ENCODE measurements around the gene CAMTA1.
"Not testable (repeated sequence)": the region's sequence is repeated elsewhere in the genome, so short reads cannot be mapped to it uniquely, and the experiment has no call there.

CAMTA1 gene

GRCh38 chr1:7705908-7706216 lies 920.6 kb downstream of the CAMTA1 start:
- no peak overlapping the region for H2AFZ ChIP-seq (ENCODE audit: low read depth, low read length, severe bottlenecking)

GRCh38 chr1:7707527-7707926 lies 922.3 kb downstream of the CAMTA1 start:
- H3K9me3 ChIP-seq (ENCODE audit: insufficient read depth, low read length): no peaks in the 10 kb centered on the region
- H3K4me3 ChIP-seq (ENCODE audit: insufficient read depth, low read length, poor library complexity, severe bottlenecking): no peak overlapping the region
- no peaks in the 10 kb centered on the region for H3K9me2 ChIP-seq (replicated peaks; ENCODE audit: insufficient read depth, low read length)
- TF ChIP-seq EZH2phosphoT487 (conservative IDR thresholded peaks at IDR 0.05; ENCODE audit: low read length): no peak
- TF ChIP-seq, protein P1, sequence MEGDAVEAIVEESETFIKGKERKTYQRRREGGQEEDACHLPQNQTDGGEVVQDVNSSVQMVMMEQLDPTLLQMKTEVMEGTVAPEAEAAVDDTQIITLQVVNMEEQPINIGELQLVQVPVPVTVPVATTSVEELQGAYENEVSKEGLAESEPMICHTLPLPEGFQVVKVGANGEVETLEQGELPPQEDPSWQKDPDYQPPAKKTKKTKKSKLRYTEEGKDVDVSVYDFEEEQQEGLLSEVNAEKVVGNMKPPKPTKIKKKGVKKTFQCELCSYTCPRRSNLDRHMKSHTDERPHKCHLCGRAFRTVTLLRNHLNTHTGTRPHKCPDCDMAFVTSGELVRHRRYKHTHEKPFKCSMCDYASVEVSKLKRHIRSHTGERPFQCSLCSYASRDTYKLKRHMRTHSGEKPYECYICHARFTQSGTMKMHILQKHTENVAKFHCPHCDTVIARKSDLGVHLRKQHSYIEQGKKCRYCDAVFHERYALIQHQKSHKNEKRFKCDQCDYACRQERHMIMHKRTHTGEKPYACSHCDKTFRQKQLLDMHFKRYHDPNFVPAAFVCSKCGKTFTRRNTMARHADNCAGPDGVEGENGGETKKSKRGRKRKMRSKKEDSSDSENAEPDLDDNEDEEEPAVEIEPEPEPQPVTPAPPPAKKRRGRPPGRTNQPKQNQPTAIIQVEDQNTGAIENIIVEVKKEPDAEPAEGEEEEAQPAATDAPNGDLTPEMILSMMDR (IDR thresholded peaks at IDR 0.05; ENCODE audit: insufficient read depth, low read length, poor library complexity, severe bottlenecking): no peak
- H3K36me3 ChIP-seq (ENCODE audit: low read length): no peaks in the 10 kb centered on the region
- H3F3A ChIP-seq (ENCODE audit: insufficient read depth): no peaks in the 10 kb centered on the region
- no peaks in the 10 kb centered on the region for H4K20me1 ChIP-seq (ENCODE audit: low read depth, low read length)
- no peak overlapping the region for H3K27ac ChIP-seq (ENCODE audit: low read depth, low read length)
- H2AFZ ChIP-seq (ENCODE audit: low read depth, low read length, severe bottlenecking): no peak overlapping the region
- no peak overlapping the region for H3K4me2 ChIP-seq (ENCODE audit: low read depth, low read length, poor library complexity, severe bottlenecking)
- no peaks in the 10 kb centered on the region for H3K27me3 ChIP-seq (ENCODE audit: low read length)
- no peaks in the 10 kb centered on the region for H3K79me2 ChIP-seq (ENCODE audit: insufficient read depth, low read length)
- no peak overlapping the region for H3K9ac ChIP-seq (ENCODE audit: low read length)

More at GRCh38 chr1:7705908-7706216, 920.6 kb downstream of the CAMTA1 start:
- Histone ChIP-seq H3K36me3 (ENCODE audit: low read length) (no peaks in the 10 kb centered on the region), H4K20me1 (ENCODE audit: low read depth, low read length) (no peaks in the 10 kb centered on the region), H3F3A (ENCODE audit: insufficient read depth) (no peaks in the 10 kb centered on the region), H3K9me3 (ENCODE audit: insufficient read depth, low read length) (no peaks in the 10 kb centered on the region), H3K9ac (ENCODE audit: low read length) (no peak overlapping the region), H3K27ac (ENCODE audit: low read depth, low read length) (no peak overlapping the region), H3K9me2 (replicated peaks; ENCODE audit: insufficient read depth, low read length) (no peaks in the 10 kb centered on the region), H3K4me2 (ENCODE audit: low read depth, low read length, poor library complexity, severe bottlenecking) (no peak overlapping the region), H3K27me3 (ENCODE audit: low read length) (no peaks in the 10 kb centered on the region), H3K79me2 (ENCODE audit: insufficient read depth, low read length) (no peaks in the 10 kb centered on the region), H3K4me3 (ENCODE audit: insufficient read depth, low read length, poor library complexity, severe bottlenecking) (no peak overlapping the region)
- TF ChIP-seq, protein P1 (IDR thresholded peaks at IDR 0.05; ENCODE audit: insufficient read depth, low read length, poor library complexity, severe bottlenecking): no peak
- TF ChIP-seq EZH2phosphoT487 (conservative IDR thresholded peaks at IDR 0.05; ENCODE audit: low read length): no peak

- not testable (repeated sequence) for H3K9me2 ChIP-seq (replicated peaks; ENCODE audit: insufficient read depth, low read length); H3K4me3 ChIP-seq (ENCODE audit: insufficient read depth, low read length, poor library complexity, severe bottlenecking); H3K36me3 ChIP-seq (ENCODE audit: low read length); H3K4me2 ChIP-seq (ENCODE audit: low read depth, low read length, poor library complexity, severe bottlenecking); H3K9ac ChIP-seq (ENCODE audit: low read length); H2AFZ ChIP-seq (ENCODE audit: low read depth, low read length, severe bottlenecking); H3K27me3 ChIP-seq (ENCODE audit: low read length); H3K9me3 ChIP-seq (ENCODE audit: insufficient read depth, low read length); H3F3A ChIP-seq (ENCODE audit: insufficient read depth); H3K79me2 ChIP-seq (ENCODE audit: insufficient read depth, low read length); H4K20me1 ChIP-seq (ENCODE audit: low read depth, low read length); H3K27ac ChIP-seq (ENCODE audit: low read depth, low read length)
Measured at GRCh38 chr1:7708065-7708464, 922.8 kb downstream of the CAMTA1 start.

GRCh38 chr1:7710859-7711258 lies 925.6 kb downstream of the CAMTA1 start:
- H4K20me1 ChIP-seq (ENCODE audit: low read depth, low read length): no peaks in the 10 kb centered on the region
- H2AFZ ChIP-seq (ENCODE audit: low read depth, low read length, severe bottlenecking): no peak overlapping the region

More at GRCh38 chr1:7710859-7711258, 925.6 kb downstream of the CAMTA1 start:
- H3K9me2 ChIP-seq (replicated peaks; ENCODE audit: insufficient read depth, low read length): no peaks in the 10 kb centered on the region
- no peak overlapping the region for H3K4me3 ChIP-seq (ENCODE audit: insufficient read depth, low read length, poor library complexity, severe bottlenecking)
- no peak overlapping the region for H3K9ac ChIP-seq (ENCODE audit: low read length)
- no peaks in the 10 kb centered on the region for H3F3A ChIP-seq (ENCODE audit: insufficient read depth)
- no peaks in the 10 kb centered on the region for H3K9me3 ChIP-seq (ENCODE audit: insufficient read depth, low read length)
- H3K27ac ChIP-seq (ENCODE audit: low read depth, low read length): no peak overlapping the region
- no peaks in the 10 kb centered on the region for H3K27me3 ChIP-seq (ENCODE audit: low read length)
- no peaks in the 10 kb centered on the region for H3K79me2 ChIP-seq (ENCODE audit: insufficient read depth, low read length)
- TF ChIP-seq EZH2phosphoT487 (conservative IDR thresholded peaks at IDR 0.05; ENCODE audit: low read length): no peak
- TF ChIP-seq, protein P1 (IDR thresholded peaks at IDR 0.05; ENCODE audit: insufficient read depth, low read length, poor library complexity, severe bottlenecking): no peak
- H3K36me3 ChIP-seq (ENCODE audit: low read length): no peaks in the 10 kb centered on the region
- no peak overlapping the region for H3K4me2 ChIP-seq (ENCODE audit: low read depth, low read length, poor library complexity, severe bottlenecking)

Measured in SU-DHL-6 (cell line).